IMR-90 (cell line): Measurements from ENCODE around the gene FLCN. TPM values are rescaled to one million over a fixed set of nuclear protein-coding genes. Genes with fewer than 3 reads are reported as not detected.

Experiments
- ATAC-seq: fragments of 200-7000 bp; cut with Tn5 transposase; 2 replicates; pipeline ENCODE4 v1.9.1; 2020; ENCODE audit warnings: low read depth, mild to moderate bottlenecking, moderate library complexity
- BruUV-seq: library from RNA; stranded (reverse); fragments of 400-500 nt; replicated peaks from 2 replicates; lab custom pipeline; 2021; lab: Mats Ljungman, UMichigan
- CTCF ChIA-PET: fragments of 300-600 bp; formaldehyde crosslinking; extraction: SDS; loops from one replicate; lab custom pipeline; 2021; ENCODE audit warnings: antibody characterized with exemption; lab: Yijun Ruan, JAX
- POLR2A ChIA-PET: fragments of 300-600 bp; sonication (Branson Sonifier 250); formaldehyde crosslinking; loops from one replicate; lab custom pipeline; 2022; ENCODE audit warnings: antibody characterized with exemption; ENCODE audit not compliant: unreplicated experiment; lab: Charles Lee
- DNase-seq: peaks from one replicate; pipeline ENCODE4 v3.0.0; 2013
- H2AFZ ChIP-seq: replicated peaks from 2 replicates; pipeline ENCODE3; 2013; ENCODE audit warnings: low read length, mild to moderate bottlenecking; ENCODE audit not compliant: poor library complexity
- H2AK5ac ChIP-seq: 2 replicates; pipeline ENCODE4 v1.6.1; 2013; ENCODE audit warnings: low read depth, low read length, inconsistent platforms
- H2AK9ac ChIP-seq: replicated peaks from 2 replicates; pipeline ENCODE3; 2013; ENCODE audit warnings: mild to moderate bottlenecking, low read depth, low read length, moderate library complexity; ENCODE audit not compliant: poor library complexity
- H2BK120ac ChIP-seq: 2 replicates; pipeline ENCODE4 v1.6.1; 2013; ENCODE audit warnings: low read depth, low read length, inconsistent platforms
- H2BK15ac ChIP-seq: 3 replicates; pipeline ENCODE4 v1.6.1; 2013; ENCODE audit warnings: low read depth, low read length, inconsistent platforms
- H2BK20ac ChIP-seq: 2 replicates; pipeline ENCODE4 v1.6.1; 2013; ENCODE audit warnings: low read depth, mild to moderate bottlenecking, inconsistent platforms, low read length, moderate library complexity
- H2BK5ac ChIP-seq: 2 replicates; pipeline ENCODE4 v1.6.1; 2013; ENCODE audit warnings: mild to moderate bottlenecking, low read depth, low read length, inconsistent platforms; ENCODE audit not compliant: poor library complexity, severe bottlenecking
- H3K14ac ChIP-seq: replicated peaks from 2 replicates; pipeline ENCODE4 v1.6.1; 2013; ENCODE audit warnings: low read depth, low read length, inconsistent platforms
- H3K18ac ChIP-seq: 2 replicates; pipeline ENCODE4 v1.6.1; 2013; ENCODE audit warnings: low read depth, low read length, control low read depth
- H3K23ac ChIP-seq: 2 replicates; pipeline ENCODE4 v1.6.1; 2013; ENCODE audit warnings: low read depth, low read length, inconsistent platforms
- H3K27ac ChIP-seq: 2 replicates; pipeline ENCODE4 v1.5.1; 2013; ENCODE audit warnings: mild to moderate bottlenecking, control low read depth, low read length; ENCODE audit not compliant: insufficient read depth
- H3K27me3 ChIP-seq: 2 replicates; pipeline ENCODE4 v1.6.1; 2013; ENCODE audit warnings: low read length; ENCODE audit not compliant: control insufficient read depth, insufficient read depth
- H3K36me3 ChIP-seq: 2 replicates; pipeline ENCODE4 v1.6.1; 2013; ENCODE audit warnings: low read length, mixed read lengths; ENCODE audit not compliant: control insufficient read depth, insufficient read depth
- H3K4ac ChIP-seq: 2 replicates; pipeline ENCODE4 v1.6.1; 2013; ENCODE audit warnings: low read depth, low read length, inconsistent platforms
- H3K4me1 ChIP-seq: 2 replicates; pipeline ENCODE4 v1.6.1; 2013; ENCODE audit warnings: low read length, mixed read lengths; ENCODE audit not compliant: control insufficient read depth, insufficient read depth
- H3K4me2 ChIP-seq: 2 replicates; pipeline ENCODE4 v1.6.1; 2013; ENCODE audit warnings: low read depth, mild to moderate bottlenecking, control low read depth, low read length, moderate library complexity
- H3K4me3 ChIP-seq: 2 replicates; pipeline ENCODE4 v1.5.1; 2013; ENCODE audit warnings: low read depth, mild to moderate bottlenecking, control low read depth, low read length, moderate library complexity; ENCODE audit not compliant: insufficient read depth
- H3K56ac ChIP-seq: 2 replicates; pipeline ENCODE4 v1.6.1; 2013; ENCODE audit warnings: low read length, inconsistent platforms; ENCODE audit not compliant: insufficient read depth; ENCODE audit errors: extremely low read depth
- H3K79me1 ChIP-seq, 2 experiments: 2 replicates each; pipeline ENCODE4 v1.6.1; 2013; ENCODE audit warnings: low read length in 2 of 2, inconsistent platforms in 1 of 2, low read depth in 1 of 2
- H3K9ac ChIP-seq: 2 replicates; pipeline ENCODE4 v1.6.1; 2013; ENCODE audit warnings: low read depth, low read length, control low read depth
- H3K9me1 ChIP-seq: 2 replicates; pipeline ENCODE4 v1.6.1; 2013; ENCODE audit warnings: low read length, inconsistent platforms; ENCODE audit not compliant: insufficient read depth
- H3K9me3 ChIP-seq: 2 replicates; pipeline ENCODE4 v1.6.1; 2013; ENCODE audit warnings: low read length; ENCODE audit not compliant: control insufficient read depth, insufficient read depth
- H4K20me1 ChIP-seq: 2 replicates; pipeline ENCODE4 v1.6.1; 2013; ENCODE audit warnings: low read length, inconsistent platforms; ENCODE audit not compliant: insufficient read depth
- H4K5ac ChIP-seq: 2 replicates; pipeline ENCODE4 v1.6.1; 2013; ENCODE audit warnings: mild to moderate bottlenecking, low read depth, low read length, control low read depth
- H4K8ac ChIP-seq, 2 experiments: 2 replicates each; pipeline ENCODE4 v1.6.1; 2013; ENCODE audit warnings: low read depth in 2 of 2, low read length in 2 of 2, control low read depth in 1 of 2, inconsistent platforms in 1 of 2
- H4K91ac ChIP-seq: 2 replicates; pipeline ENCODE4 v1.6.1; 2013; ENCODE audit warnings: low read depth, low read length, inconsistent platforms; ENCODE audit not compliant: insufficient read depth
- BHLHE40 ChIP-seq: fragments of 150-350 bp; IDR thresholded peaks from 2 replicates; pipeline ENCODE4 v1.6.1; 2016; ENCODE audit warnings: mild to moderate bottlenecking, low read depth, low read length
- CEBPB ChIP-seq: IDR thresholded peaks from 2 replicates; pipeline ENCODE4 v1.6.1; 2012; ENCODE audit warnings: low read depth, low read length, improper control_type of control experiment
- CHD1 ChIP-seq: IDR thresholded peaks from 2 replicates; pipeline ENCODE4 v1.6.1; 2012; ENCODE audit warnings: low read depth, low read length, improper control_type of control experiment
- POLR2A ChIP-seq: IDR thresholded peaks from 2 replicates; pipeline ENCODE4 v1.6.1; 2012; ENCODE audit warnings: mild to moderate bottlenecking, low read depth, low read length
- RCOR1 ChIP-seq: IDR thresholded peaks from 2 replicates; pipeline ENCODE4 v1.6.1; 2012; ENCODE audit warnings: mild to moderate bottlenecking, low read length, improper control_type of control experiment; ENCODE audit not compliant: insufficient replicate concordance
- RFX5 ChIP-seq: IDR thresholded peaks from 2 replicates; pipeline ENCODE4 v1.8.0; 2012; ENCODE audit warnings: low read depth, mild to moderate bottlenecking, low read length, moderate library complexity
- WGBS, 2 experiments: methylation state at CpG; one replicate each; pipeline versions ENCODE4 v1.1.5 to v1.1.7; 2013; ENCODE audit warnings: missing lambda C conversion rate in 2 of 2; ENCODE audit not compliant: insufficient read length in 1 of 2; ENCODE audit errors: extremely low coverage in 2 of 2; 5-methylcytosine and 5-hydroxymethylcytosine counted together
- dilution Hi-C: fragments of 300-500 bp; cut with HindIII; formaldehyde crosslinking; loops from one replicate; pipeline ENCODE4 v1.14.3; 2018; ENCODE audit warnings: low sequenced_read_pairs; ENCODE audit not compliant: unreplicated experiment
- in situ Hi-C: fragments of 300-500 bp; cut with MboI; formaldehyde crosslinking; loops from 3 replicates; pipeline ENCODE4 v1.14.3; 2019; ENCODE audit warnings: low sequenced_read_pairs, inconsistent platforms, mixed read lengths
- intact Hi-C: fragments of 100-400 bp; cut with micrococcal nuclease; formaldehyde crosslinking; loops from 2 replicates; pipeline ENCODE4 v1.10.0; 2022
- polyA plus RNA-seq, 3 experiments: library from polyadenylated mRNA; depleted of rRNA; stranded (reverse); fragments of >200 nt; gene quantifications; 2 replicates each; pipeline ENCODE4 v1.2.3, GENCODE V29; 2012; ENCODE audit warnings: low replicate concordance in 1 of 3
- total RNA-seq: library from RNA; depleted of rRNA; stranded (reverse); fragments of >200 nt; gene quantifications from 2 replicates; pipeline ENCODE4 v1.2.3, GENCODE V29; 2012

Gene FLCN
- total and polyA plus RNA-seq, 2 of the 4 experiments (the other 2 are of a cell fraction): 16.8 to 24.8 TPM

DNA sequence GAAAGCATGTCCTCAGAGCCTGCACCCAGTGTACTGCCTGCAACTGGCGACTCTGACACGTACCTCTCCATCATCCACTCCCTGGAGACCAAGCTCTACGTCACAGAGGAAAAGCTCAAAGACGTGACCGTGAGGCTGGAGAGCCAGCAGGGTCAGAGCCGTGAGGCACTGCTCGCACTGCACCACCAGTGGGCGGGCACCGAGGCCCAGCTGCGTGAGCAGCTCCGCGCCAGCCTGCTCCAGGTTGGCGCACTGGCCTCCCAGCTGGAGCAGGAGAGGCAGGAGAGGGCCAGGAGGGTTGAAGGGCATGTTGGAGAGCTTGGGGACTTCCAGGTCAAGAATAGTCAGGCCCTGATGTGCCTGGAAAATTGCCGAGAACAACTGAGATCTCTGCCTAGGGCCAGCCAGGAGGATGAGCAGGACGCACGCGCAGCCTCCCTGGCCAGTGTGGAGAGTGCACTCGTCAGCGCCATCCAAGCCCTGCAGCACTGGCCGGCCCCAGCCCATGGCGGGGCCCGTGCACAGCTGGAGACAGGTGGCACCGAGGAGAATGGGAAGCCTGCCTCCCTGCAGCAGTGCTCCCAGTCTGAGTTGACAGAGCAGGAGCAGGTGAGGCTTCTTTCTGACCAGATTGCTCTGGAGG lies 71.2 kb downstream of the FLCN start:
- Histone ChIP-seq H4K8ac (no peak overlapping the region), H3K36me3 (peaks cover 74% of the 10 kb centered on the region), H2BK5ac (no peak overlapping the region), H3K27ac (no peak overlapping the region), H3K9ac (no peak overlapping the region), H3K9me1 (peaks cover 3% of the 10 kb centered on the region; the same call in 1 of the 2 replicates), H3K79me1 (peaks cover 14 to 51% of the 10 kb centered on the region in 2 experiments), H2AFZ (no peak overlapping the region), H3K4me2 (no peak overlapping the region), H4K5ac (no peak overlapping the region), H3K56ac (no peak overlapping the region), H2AK9ac (no peak overlapping the region), H2AK5ac (no peak overlapping the region), H2BK120ac (no peak overlapping the region), H2BK20ac (no peak overlapping the region), H3K14ac (no peak overlapping the region), H3K4me1 (no peaks in the 10 kb centered on the region), H3K9me3 (no peaks in the 10 kb centered on the region), H3K4me3 (no peak overlapping the region), H3K4ac (no peak overlapping the region), H3K27me3 (no peaks in the 10 kb centered on the region), H3K18ac (no peak overlapping the region), H4K91ac (no peak overlapping the region), H2BK15ac (no peak overlapping the region), H3K23ac (no peak overlapping the region), H4K20me1 (peaks cover 12% of the 10 kb centered on the region)
- ATAC-seq (no peak), DNase-seq (no peak)
- POLR2A ChIA-PET: no interaction called here
- in situ Hi-C loops (no loop called here), dilution Hi-C loops (no loop called here), intact Hi-C loops (no loop called here)
- TF ChIP-seq RCOR1 (no peak), CHD1 (no peak), BHLHE40 (no peak), CEBPB (no peak), RFX5 (no peak), POLR2A (no peak)
- CTCF ChIA-PET: no interaction called here
- no TSS peak for BruUV-seq
- WGBS, 2 experiments: 96% methylated on average over 11 of the region's 23 CpGs; no CpG with 5 or more reads in 1 of the 2 experiments
